ENCODE data around the gene GLI3.

- TF ChIP-seq, protein P1, sequence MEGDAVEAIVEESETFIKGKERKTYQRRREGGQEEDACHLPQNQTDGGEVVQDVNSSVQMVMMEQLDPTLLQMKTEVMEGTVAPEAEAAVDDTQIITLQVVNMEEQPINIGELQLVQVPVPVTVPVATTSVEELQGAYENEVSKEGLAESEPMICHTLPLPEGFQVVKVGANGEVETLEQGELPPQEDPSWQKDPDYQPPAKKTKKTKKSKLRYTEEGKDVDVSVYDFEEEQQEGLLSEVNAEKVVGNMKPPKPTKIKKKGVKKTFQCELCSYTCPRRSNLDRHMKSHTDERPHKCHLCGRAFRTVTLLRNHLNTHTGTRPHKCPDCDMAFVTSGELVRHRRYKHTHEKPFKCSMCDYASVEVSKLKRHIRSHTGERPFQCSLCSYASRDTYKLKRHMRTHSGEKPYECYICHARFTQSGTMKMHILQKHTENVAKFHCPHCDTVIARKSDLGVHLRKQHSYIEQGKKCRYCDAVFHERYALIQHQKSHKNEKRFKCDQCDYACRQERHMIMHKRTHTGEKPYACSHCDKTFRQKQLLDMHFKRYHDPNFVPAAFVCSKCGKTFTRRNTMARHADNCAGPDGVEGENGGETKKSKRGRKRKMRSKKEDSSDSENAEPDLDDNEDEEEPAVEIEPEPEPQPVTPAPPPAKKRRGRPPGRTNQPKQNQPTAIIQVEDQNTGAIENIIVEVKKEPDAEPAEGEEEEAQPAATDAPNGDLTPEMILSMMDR (conservative IDR thresholded peaks at IDR 0.05 in 1 of 2, IDR thresholded peaks at IDR 0.05 in 1 of 2; ENCODE audit: extremely low read depth in 1 of 2, insufficient read depth in 1 of 2, low read depth in 1 of 2, low read length in 2 of 2) = no peak
- no peak for TF ChIP-seq EZH2 (IDR thresholded peaks at IDR 0.05; ENCODE audit: borderline replicate concordance, low read length)
Observed at GRCh38 chr7:41911792-41912191, 325.2 kb downstream of the GLI3 start.
